Keratinocyte (primary cell): ENCODE measurements around the gene CD14. TPM values are rescaled to one million over a fixed set of nuclear protein-coding genes. Genes with fewer than 3 reads are reported as not detected.

Source experiments
- DNase-seq: peaks from one replicate; pipeline ENCODE4 v3.0.0-alpha.2; 2011; ENCODE audit warnings: low read depth, missing footprints, low spot score
- FAIRE-seq: peaks from 2 replicates; lab custom pipeline; 2011; peaks lifted over from hg19 to GRCh38; lab: Jason Lieb, UNC
- H2AFZ ChIP-seq: 2 replicates; pipeline ENCODE4 v1.6.0; 2012; ENCODE audit warnings: low read length, control low read depth, inconsistent platforms; ENCODE audit not compliant: control insufficient read depth
- H3K27ac ChIP-seq: 2 replicates; pipeline ENCODE4 v1.5.1; 2011; ENCODE audit warnings: low read length; ENCODE audit not compliant: control insufficient read depth, insufficient read depth
- H3K27me3 ChIP-seq: 3 replicates; pipeline ENCODE4 v1.6.0; 2011; ENCODE audit warnings: low read length; ENCODE audit not compliant: control insufficient read depth, insufficient read depth; ENCODE audit errors: extremely low read depth
- H3K36me3 ChIP-seq, 2 experiments: 2 replicates in 1 of 2; 3 replicates in 1 of 2; pipeline ENCODE4 v1.5.1; 2011; ENCODE audit warnings: low read length in 2 of 2, mild to moderate bottlenecking in 1 of 2; ENCODE audit not compliant: control insufficient read depth in 2 of 2, insufficient read depth in 2 of 2; ENCODE audit errors: extremely low read depth in 1 of 2
- H3K4me1 ChIP-seq: 3 replicates; pipeline ENCODE4 v1.5.1; 2011; ENCODE audit warnings: low read length; ENCODE audit not compliant: control insufficient read depth, insufficient read depth; ENCODE audit errors: extremely low read depth
- H3K4me2 ChIP-seq: 3 replicates; pipeline ENCODE4 v1.6.0; 2011; ENCODE audit warnings: low read depth, low read length; ENCODE audit not compliant: control insufficient read depth, insufficient read depth; ENCODE audit errors: extremely low read depth
- H3K4me3 ChIP-seq, 3 experiments: fragments of 200-600 bp in 1 of 3; sonication (generic) in 1 of 3; 2 replicates in 2 of 3; 3 replicates in 1 of 3; pipeline ENCODE4 v1.5.1; 2011 to 2016; ENCODE audit warnings: low read length in 3 of 3, mild to moderate bottlenecking in 3 of 3, control low read depth in 2 of 3, inconsistent platforms in 1 of 3, low read depth in 1 of 3, mixed read lengths in 1 of 3, mixed run types in 1 of 3, moderate library complexity in 1 of 3; ENCODE audit not compliant: control insufficient read depth in 2 of 3, insufficient read depth in 2 of 3; ENCODE audit errors: extremely low read depth in 1 of 3
- H3K79me2 ChIP-seq: 2 replicates; pipeline ENCODE4 v1.6.0; 2012; ENCODE audit warnings: low read length; ENCODE audit not compliant: control insufficient read depth, insufficient read depth
- H3K9ac ChIP-seq: 3 replicates; pipeline ENCODE4 v1.6.0; 2011; ENCODE audit warnings: low read length; ENCODE audit not compliant: control insufficient read depth, insufficient read depth; ENCODE audit errors: extremely low read depth
- H3K9me1 ChIP-seq: 3 replicates; pipeline ENCODE4 v1.6.0; 2011; ENCODE audit warnings: low read length; ENCODE audit not compliant: control insufficient read depth, insufficient read depth; ENCODE audit errors: extremely low read depth
- H3K9me3 ChIP-seq: 2 replicates; pipeline ENCODE4 v1.5.1; 2012; ENCODE audit warnings: low read depth, low read length; ENCODE audit not compliant: control insufficient read depth
- H4K20me1 ChIP-seq: 3 replicates; pipeline ENCODE4 v1.6.0; 2011; ENCODE audit warnings: low read length; ENCODE audit not compliant: control insufficient read depth, insufficient read depth; ENCODE audit errors: extremely low read depth
- CTCF ChIP-seq, 3 experiments: IDR thresholded peaks in 1 of 3; conservative IDR thresholded peaks in 1 of 3; optimal IDR thresholded peaks in 1 of 3; 2 replicates in 2 of 3; 3 replicates in 1 of 3; pipeline versions ENCODE3 to v1.5.1; 2011; ENCODE audit warnings: low read length in 3 of 3, mild to moderate bottlenecking in 3 of 3, moderate library complexity in 2 of 3, control low read depth in 1 of 3, inconsistent platforms in 1 of 3; ENCODE audit not compliant: insufficient read depth in 2 of 3; ENCODE audit errors: extremely low read depth in 1 of 3
- EZH2 ChIP-seq: IDR thresholded peaks from one replicate; pipeline ENCODE4 v1.6.1; 2012; ENCODE audit warnings: inconsistent platforms, mild to moderate bottlenecking, low read length, moderate library complexity
- dilution Hi-C: fragments of 300-500 bp; cut with MboI; formaldehyde crosslinking; loops from one replicate; pipeline ENCODE4 v1.7.0; 2020; ENCODE audit warnings: low sequenced_read_pairs; ENCODE audit not compliant: extremely low pct_ligation_motif_present
- polyA minus RNA-seq, 3 experiments: library from RNA; depleted of rRNA, polyadenylated mRNA; stranded (reverse); fragments of >200 nt; gene quantifications; 1 replicate in 1 of 3; 2 replicates in 1 of 3; 3 replicates in 1 of 3; pipeline ENCODE4 v1.2.3, GENCODE V29; 2011
- polyA plus RNA-seq, 5 experiments: library from polyadenylated mRNA; depleted of rRNA in 3 of 5; stranded (reverse) in 3 of 5; stranded (forward) in 1 of 5; unstranded in 1 of 5; fragments of >200 nt; gene quantifications; 1 replicate in 1 of 5; 2 replicates in 3 of 5; 3 replicates in 1 of 5; pipeline versions ENCODE4 v1.2.1 to v1.2.3, GENCODE V29; 2011 to 2012; ENCODE audit warnings: missing spikeins in 2 of 5, low read depth in 1 of 5, low replicate concordance in 1 of 5

CD14 gene
- 0.06 to 0.19 TPM (median 0.18 TPM) in 3 replicates for polyA plus RNA-seq
- polyA plus RNA-seq (2011; ENCODE audit: low read depth): 0.31 TPM
- polyA plus RNA-seq (2011; cell fraction: cytosol; rRNA removed): 0.04 and 0.09 TPM in 2 replicates
- polyA plus RNA-seq (2011; cell fraction: nucleus; rRNA removed): 0.21 and 0.66 TPM in 2 replicates
- 0.28 and 2.2 TPM in 2 replicates for polyA plus RNA-seq (2012; ENCODE audit: low replicate concordance)
- polyA minus RNA-seq: 0.13 to 0.61 TPM in 2 of 3 replicates, not detected in the other
- not detected for polyA minus RNA-seq (2011; cell fraction: cytosol; rRNA and poly(A)+ RNA removed)
- 0.32 TPM in 1 of 2 replicates, not detected in the other for polyA minus RNA-seq (2011; cell fraction: nucleus; rRNA and poly(A)+ RNA removed)

DNA sequence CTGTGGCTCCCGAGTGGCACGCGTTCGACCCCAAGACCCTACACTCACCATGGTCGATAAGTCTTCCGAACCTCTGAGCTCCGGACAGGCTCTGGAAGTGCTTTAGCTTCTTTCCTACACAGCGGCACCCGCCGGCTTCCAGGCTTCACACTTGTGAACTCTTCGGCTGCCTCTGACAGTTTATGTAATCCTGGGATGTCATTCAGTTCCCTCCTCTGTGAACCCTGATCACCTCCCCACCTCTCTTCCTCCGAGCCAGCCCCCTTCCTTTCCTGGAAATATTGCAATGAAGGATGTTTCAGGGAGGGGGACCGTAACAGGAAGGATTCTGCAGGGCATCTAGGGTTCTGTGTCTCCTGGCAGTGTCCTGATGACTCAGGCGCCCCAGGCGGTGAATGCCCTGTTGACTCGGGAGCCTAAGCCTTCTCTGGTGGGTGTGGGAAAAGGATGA lies at the start of gene CD14:
Gene CD14, minus strand, starts transcription at position 155 of the 451 bp plus-strand sequence. Its CDS starts 104 bp downstream, at position 51.
- H3K4me2 ChIP-seq: peak within 1 kb of the TSS; percentile 94
- peak within 1 kb of the TSS; percentile 48 for H3K9ac ChIP-seq

DNA sequence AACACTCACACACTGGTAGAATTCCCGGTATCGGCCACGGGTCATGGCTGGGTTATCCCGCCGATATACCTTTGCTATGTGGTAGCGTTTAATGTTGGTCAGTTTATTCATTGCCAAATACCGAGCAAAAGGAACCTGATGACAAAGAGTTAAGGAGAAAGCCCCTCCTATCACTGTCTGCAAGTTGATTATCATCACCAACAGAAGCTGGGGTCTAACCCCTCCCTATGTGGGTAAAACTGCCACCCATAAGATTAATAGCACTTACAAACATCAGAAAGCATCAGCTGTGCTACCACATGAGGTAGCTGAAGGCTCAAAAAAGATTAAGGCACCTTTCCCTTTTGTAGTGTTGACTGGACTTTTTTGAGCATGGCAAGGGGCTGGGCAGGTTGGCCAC lies 46.0 kb upstream of the CD14 start:
- no peaks in the 10 kb centered on the region for H3K27me3 ChIP-seq

More for the DNA sequence above, at the start of gene CD14:
- dilution Hi-C loops: no loop called here
- Histone ChIP-seq H2AFZ (peak within 1 kb of the TSS; percentile 90), H3K9me1 (no peaks in the 10 kb centered on the region), H3K4me3 (peak within 1 kb of the TSS; percentile 12 to 75 (median 36)), H4K20me1 (no peaks in the 10 kb centered on the region), H3K9me3 (no peaks in the 10 kb centered on the region), H3K79me2 (no peaks in the 10 kb centered on the region), H3K36me3 (no peaks in the 10 kb centered on the region), H3K4me1 (peaks cover 21% of the 10 kb centered on the region), H3K27me3 (peaks cover 7% of the 10 kb centered on the region), H3K27ac (no peak within 1 kb of the TSS)
- DNase-seq (no peak), FAIRE-seq (no peak)
- TF ChIP-seq EZH2 (no peak), CTCF (optimal IDR thresholded peaks at IDR 0.05 in 1 of 3, IDR thresholded peaks at IDR 0.05 in 1 of 3, conservative IDR thresholded peaks at IDR 0.05 in 1 of 3; ENCODE audit: extremely low read depth in 1 of 3, insufficient read depth in 2 of 3, low read length in 3 of 3) (no peak)

More for the DNA sequence above, 46.0 kb upstream of the CD14 start:
- Histone ChIP-seq H3K27ac (no peak overlapping the region), H3K79me2 (no peaks in the 10 kb centered on the region), H3K9ac (no peak overlapping the region), H2AFZ (no peak overlapping the region), H3K9me3 (no peaks in the 10 kb centered on the region), H3K9me1 (no peaks in the 10 kb centered on the region), H3K36me3 (peaks cover 32 to 37% of the 10 kb centered on the region in 2 experiments), H3K4me1 (no peaks in the 10 kb centered on the region), H3K4me3 (no peak overlapping the region), H4K20me1 (no peaks in the 10 kb centered on the region), H3K4me2 (no peak overlapping the region)
- no peak for TF ChIP-seq CTCF (optimal IDR thresholded peaks at IDR 0.05 in 1 of 3, IDR thresholded peaks at IDR 0.05 in 1 of 3, conservative IDR thresholded peaks at IDR 0.05 in 1 of 3; ENCODE audit: extremely low read depth in 1 of 3, insufficient read depth in 2 of 3, low read length in 3 of 3)
- no peak for TF ChIP-seq EZH2
- FAIRE-seq (no peak), DNase-seq (no peak)
- dilution Hi-C loops: no loop called here
